ENCODE measurements around the gene RSRC1. TPM values are rescaled to one million over a fixed set of nuclear protein-coding genes. Genes with fewer than 3 reads are reported as not detected.

Gene RSRC1
- total and polyA plus RNA-seq, 2 of the 13 experiments (the other 11 are each of a cell fraction or from before 2014, with no cell fraction given): 4.9 to 63.0 TPM

DNA sequence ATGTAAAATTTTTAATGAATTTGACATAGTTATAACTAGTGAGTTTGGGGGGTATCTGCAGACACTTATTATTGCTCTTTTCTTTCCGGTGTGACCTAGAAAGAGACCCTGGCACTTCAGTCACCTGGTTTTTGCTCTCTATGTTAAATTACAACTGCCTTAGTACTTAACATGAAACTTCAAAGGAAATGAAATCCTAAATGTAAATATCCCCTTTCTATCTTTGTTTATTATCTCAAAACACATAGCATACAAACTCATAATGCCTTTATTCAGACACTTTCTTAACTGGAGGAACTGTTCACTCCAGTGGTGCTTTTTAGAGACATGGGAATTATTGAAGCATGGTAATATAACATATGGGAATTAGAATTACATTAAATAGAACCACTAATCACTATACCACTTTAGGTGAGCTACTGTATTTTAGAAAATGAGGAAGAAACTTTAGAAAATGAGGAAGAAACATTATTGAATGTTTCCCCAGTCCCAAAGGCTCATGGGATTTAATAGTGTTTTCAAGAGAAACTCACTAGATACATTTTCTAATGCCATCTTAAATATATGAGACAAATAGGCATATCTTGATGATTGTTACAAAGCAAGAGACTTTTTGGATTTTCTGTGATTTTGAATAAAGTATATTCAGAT, 341.6 kb downstream of the RSRC1 start (continued):
- TF ChIP-seq, protein P1, sequence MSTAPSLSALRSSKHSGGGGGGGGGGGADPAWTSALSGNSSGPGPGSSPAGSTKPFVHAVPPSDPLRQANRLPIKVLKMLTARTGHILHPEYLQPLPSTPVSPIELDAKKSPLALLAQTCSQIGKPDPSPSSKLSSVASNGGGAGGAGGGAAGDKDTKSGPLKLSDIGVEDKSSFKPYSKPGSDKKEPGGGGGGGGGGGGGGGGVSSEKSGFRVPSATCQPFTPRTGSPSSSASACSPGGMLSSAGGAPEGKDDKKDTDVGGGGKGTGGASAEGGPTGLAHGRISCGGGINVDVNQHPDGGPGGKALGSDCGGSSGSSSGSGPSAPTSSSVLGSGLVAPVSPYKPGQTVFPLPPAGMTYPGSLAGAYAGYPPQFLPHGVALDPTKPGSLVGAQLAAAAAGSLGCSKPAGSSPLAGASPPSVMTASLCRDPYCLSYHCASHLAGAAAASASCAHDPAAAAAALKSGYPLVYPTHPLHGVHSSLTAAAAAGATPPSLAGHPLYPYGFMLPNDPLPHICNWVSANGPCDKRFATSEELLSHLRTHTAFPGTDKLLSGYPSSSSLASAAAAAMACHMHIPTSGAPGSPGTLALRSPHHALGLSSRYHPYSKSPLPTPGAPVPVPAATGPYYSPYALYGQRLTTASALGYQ (CRISPR knock-in tag; IDR thresholded peaks at IDR 0.05): peak; percentile 98
- TF ChIP-seq ZNF33B (CRISPR knock-in tag; IDR thresholded peaks at IDR 0.05) (no peak), HNF4A (CRISPR knock-in tag; IDR thresholded peaks at IDR 0.05) (peak; percentile 37; the same call in 1 of the 2 replicates), HMGA1 (CRISPR knock-in tag; conservative IDR thresholded peaks at IDR 0.05) (no peak), FOXJ3 (CRISPR knock-in tag; IDR thresholded peaks at IDR 0.05; ENCODE audit: borderline replicate concordance) (peak; percentile 86; the same call in 1 of the 2 replicates), GATAD2A (CRISPR knock-in tag; IDR thresholded peaks at IDR 0.05) (peak; percentile 75), NR2F2 (IDR thresholded peaks at IDR 0.05; ENCODE audit: borderline replicate concordance, low read depth) (peak; percentile 74; the same call in 1 of the 2 replicates), ZNF747 (CRISPR knock-in tag; IDR thresholded peaks at IDR 0.05; ENCODE audit: borderline replicate concordance) (no peak)
- TF ChIP-seq, protein P2, sequence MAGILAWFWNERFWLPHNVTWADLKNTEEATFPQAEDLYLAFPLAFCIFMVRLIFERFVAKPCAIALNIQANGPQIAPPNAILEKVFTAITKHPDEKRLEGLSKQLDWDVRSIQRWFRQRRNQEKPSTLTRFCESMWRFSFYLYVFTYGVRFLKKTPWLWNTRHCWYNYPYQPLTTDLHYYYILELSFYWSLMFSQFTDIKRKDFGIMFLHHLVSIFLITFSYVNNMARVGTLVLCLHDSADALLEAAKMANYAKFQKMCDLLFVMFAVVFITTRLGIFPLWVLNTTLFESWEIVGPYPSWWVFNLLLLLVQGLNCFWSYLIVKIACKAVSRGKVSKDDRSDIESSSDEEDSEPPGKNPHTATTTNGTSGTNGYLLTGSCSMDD (CRISPR knock-in tag; IDR thresholded peaks at IDR 0.05): no peak
- TF ChIP-seq, protein P3, sequence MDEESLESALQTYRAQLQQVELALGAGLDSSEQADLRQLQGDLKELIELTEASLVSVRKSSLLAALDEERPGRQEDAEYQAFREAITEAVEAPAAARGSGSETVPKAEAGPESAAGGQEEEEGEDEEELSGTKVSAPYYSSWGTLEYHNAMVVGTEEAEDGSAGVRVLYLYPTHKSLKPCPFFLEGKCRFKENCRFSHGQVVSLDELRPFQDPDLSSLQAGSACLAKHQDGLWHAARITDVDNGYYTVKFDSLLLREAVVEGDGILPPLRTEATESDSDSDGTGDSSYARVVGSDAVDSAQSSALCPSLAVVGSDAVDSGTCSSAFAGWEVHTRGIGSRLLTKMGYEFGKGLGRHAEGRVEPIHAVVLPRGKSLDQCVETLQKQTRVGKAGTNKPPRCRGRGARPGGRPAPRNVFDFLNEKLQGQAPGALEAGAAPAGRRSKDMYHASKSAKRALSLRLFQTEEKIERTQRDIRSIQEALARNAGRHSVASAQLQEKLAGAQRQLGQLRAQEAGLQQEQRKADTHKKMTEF (CRISPR knock-in tag; IDR thresholded peaks at IDR 0.05): peak; percentile 56; the same call in 1 of the 2 replicates
- TF ChIP-seq, protein P4, sequence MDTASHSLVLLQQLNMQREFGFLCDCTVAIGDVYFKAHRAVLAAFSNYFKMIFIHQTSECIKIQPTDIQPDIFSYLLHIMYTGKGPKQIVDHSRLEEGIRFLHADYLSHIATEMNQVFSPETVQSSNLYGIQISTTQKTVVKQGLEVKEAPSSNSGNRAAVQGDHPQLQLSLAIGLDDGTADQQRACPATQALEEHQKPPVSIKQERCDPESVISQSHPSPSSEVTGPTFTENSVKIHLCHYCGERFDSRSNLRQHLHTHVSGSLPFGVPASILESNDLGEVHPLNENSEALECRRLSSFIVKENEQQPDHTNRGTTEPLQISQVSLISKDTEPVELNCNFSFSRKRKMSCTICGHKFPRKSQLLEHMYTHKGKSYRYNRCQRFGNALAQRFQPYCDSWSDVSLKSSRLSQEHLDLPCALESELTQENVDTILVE (CRISPR knock-in tag; IDR thresholded peaks at IDR 0.05): no peak
- TF ChIP-seq, protein P5, sequence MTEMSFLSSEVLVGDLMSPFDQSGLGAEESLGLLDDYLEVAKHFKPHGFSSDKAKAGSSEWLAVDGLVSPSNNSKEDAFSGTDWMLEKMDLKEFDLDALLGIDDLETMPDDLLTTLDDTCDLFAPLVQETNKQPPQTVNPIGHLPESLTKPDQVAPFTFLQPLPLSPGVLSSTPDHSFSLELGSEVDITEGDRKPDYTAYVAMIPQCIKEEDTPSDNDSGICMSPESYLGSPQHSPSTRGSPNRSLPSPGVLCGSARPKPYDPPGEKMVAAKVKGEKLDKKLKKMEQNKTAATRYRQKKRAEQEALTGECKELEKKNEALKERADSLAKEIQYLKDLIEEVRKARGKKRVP (CRISPR knock-in tag; IDR thresholded peaks at IDR 0.05): no peak
- TF ChIP-seq, protein P6, sequence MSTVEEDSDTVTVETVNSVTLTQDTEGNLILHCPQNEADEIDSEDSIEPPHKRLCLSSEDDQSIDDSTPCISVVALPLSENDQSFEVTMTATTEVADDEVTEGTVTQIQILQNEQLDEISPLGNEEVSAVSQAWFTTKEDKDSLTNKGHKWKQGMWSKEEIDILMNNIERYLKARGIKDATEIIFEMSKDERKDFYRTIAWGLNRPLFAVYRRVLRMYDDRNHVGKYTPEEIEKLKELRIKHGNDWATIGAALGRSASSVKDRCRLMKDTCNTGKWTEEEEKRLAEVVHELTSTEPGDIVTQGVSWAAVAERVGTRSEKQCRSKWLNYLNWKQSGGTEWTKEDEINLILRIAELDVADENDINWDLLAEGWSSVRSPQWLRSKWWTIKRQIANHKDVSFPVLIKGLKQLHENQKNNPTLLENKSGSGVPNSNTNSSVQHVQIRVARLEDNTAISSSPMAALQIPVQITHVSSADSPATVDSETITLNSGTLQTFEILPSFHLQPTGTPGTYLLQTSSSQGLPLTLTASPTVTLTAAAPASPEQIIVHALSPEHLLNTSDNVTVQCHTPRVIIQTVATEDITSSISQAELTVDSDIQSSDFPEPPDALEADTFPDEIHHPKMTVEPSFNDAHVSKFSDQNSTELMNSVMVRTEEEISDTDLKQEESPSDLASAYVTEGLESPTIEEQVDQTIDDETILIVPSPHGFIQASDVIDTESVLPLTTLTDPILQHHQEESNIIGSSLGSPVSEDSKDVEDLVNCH (CRISPR knock-in tag; IDR thresholded peaks at IDR 0.05): no peak
- TF ChIP-seq, protein P7, sequence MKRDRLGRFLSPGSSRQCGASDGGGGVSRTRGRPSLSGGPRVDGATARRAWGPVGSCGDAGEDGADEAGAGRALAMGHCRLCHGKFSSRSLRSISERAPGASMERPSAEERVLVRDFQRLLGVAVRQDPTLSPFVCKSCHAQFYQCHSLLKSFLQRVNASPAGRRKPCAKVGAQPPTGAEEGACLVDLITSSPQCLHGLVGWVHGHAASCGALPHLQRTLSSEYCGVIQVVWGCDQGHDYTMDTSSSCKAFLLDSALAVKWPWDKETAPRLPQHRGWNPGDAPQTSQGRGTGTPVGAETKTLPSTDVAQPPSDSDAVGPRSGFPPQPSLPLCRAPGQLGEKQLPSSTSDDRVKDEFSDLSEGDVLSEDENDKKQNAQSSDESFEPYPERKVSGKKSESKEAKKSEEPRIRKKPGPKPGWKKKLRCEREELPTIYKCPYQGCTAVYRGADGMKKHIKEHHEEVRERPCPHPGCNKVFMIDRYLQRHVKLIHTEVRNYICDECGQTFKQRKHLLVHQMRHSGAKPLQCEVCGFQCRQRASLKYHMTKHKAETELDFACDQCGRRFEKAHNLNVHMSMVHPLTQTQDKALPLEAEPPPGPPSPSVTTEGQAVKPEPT (CRISPR knock-in tag; IDR thresholded peaks at IDR 0.05; ENCODE audit: low read depth): no peak
- TF ChIP-seq, protein P8, sequence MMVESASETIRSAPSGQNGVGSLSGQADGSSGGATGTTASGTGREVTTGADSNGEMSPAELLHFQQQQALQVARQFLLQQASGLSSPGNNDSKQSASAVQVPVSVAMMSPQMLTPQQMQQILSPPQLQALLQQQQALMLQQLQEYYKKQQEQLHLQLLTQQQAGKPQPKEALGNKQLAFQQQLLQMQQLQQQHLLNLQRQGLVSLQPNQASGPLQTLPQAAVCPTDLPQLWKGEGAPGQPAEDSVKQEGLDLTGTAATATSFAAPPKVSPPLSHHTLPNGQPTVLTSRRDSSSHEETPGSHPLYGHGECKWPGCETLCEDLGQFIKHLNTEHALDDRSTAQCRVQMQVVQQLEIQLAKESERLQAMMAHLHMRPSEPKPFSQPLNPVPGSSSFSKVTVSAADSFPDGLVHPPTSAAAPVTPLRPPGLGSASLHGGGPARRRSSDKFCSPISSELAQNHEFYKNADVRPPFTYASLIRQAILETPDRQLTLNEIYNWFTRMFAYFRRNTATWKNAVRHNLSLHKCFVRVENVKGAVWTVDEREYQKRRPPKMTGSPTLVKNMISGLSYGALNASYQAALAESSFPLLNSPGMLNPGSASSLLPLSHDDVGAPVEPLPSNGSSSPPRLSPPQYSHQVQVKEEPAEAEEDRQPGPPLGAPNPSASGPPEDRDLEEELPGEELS (CRISPR knock-in tag; IDR thresholded peaks at IDR 0.05): peak; percentile 64

All from HepG2 (cell line).